ENCODE results near the gene ZBTB26.

DNA sequence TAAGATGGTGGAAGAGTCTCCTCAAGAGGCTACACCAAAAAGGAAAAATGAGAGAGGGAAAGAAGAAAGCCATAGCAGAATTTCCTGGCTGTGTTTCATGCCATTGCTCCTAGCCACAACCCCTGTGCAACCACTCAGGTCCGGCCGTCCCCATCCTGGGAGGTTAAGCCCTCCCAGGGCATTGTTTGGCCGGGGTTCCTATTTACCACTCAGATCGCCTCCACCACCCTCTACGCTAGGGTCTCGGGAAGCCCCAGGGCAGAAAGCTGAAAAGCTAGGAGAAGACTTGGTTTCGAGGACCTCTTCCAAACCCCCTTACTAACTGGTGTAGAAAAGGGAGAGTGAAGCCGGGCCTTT lies 26.9 kb downstream of the ZBTB26 start:
- TF ChIP-seq, protein P1, sequence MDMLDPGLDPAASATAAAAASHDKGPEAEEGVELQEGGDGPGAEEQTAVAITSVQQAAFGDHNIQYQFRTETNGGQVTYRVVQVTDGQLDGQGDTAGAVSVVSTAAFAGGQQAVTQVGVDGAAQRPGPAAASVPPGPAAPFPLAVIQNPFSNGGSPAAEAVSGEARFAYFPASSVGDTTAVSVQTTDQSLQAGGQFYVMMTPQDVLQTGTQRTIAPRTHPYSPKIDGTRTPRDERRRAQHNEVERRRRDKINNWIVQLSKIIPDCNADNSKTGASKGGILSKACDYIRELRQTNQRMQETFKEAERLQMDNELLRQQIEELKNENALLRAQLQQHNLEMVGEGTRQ (IDR thresholded peaks at IDR 0.05; ENCODE audit: borderline replicate concordance, low read depth, low read length): no peak
- no peak for TF ChIP-seq POU2F2 (IDR thresholded peaks at IDR 0.05; ENCODE audit: borderline replicate concordance, low read depth, low read length)
- TF ChIP-seq CTCF (IDR thresholded peaks at IDR 0.05 in 2 of 3, conservative IDR thresholded peaks at IDR 0.05 in 1 of 3; ENCODE audit: control insufficient read depth in 2 of 3, extremely low read depth in 1 of 3, insufficient read depth in 1 of 3, low read depth in 3 of 3, low read length in 3 of 3): no peak
- TF ChIP-seq BACH1 (IDR thresholded peaks at IDR 0.05; ENCODE audit: borderline replicate concordance): no peak
- TF ChIP-seq, protein P2, sequence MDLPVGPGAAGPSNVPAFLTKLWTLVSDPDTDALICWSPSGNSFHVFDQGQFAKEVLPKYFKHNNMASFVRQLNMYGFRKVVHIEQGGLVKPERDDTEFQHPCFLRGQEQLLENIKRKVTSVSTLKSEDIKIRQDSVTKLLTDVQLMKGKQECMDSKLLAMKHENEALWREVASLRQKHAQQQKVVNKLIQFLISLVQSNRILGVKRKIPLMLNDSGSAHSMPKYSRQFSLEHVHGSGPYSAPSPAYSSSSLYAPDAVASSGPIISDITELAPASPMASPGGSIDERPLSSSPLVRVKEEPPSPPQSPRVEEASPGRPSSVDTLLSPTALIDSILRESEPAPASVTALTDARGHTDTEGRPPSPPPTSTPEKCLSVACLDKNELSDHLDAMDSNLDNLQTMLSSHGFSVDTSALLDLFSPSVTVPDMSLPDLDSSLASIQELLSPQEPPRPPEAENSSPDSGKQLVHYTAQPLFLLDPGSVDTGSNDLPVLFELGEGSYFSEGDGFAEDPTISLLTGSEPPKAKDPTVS (IDR thresholded peaks at IDR 0.05; ENCODE audit: low read depth, low read length): no peak
- TF ChIP-seq FOXM1 (IDR thresholded peaks at IDR 0.05; ENCODE audit: low read depth, low read length): no peak
- TF ChIP-seq, protein P3, sequence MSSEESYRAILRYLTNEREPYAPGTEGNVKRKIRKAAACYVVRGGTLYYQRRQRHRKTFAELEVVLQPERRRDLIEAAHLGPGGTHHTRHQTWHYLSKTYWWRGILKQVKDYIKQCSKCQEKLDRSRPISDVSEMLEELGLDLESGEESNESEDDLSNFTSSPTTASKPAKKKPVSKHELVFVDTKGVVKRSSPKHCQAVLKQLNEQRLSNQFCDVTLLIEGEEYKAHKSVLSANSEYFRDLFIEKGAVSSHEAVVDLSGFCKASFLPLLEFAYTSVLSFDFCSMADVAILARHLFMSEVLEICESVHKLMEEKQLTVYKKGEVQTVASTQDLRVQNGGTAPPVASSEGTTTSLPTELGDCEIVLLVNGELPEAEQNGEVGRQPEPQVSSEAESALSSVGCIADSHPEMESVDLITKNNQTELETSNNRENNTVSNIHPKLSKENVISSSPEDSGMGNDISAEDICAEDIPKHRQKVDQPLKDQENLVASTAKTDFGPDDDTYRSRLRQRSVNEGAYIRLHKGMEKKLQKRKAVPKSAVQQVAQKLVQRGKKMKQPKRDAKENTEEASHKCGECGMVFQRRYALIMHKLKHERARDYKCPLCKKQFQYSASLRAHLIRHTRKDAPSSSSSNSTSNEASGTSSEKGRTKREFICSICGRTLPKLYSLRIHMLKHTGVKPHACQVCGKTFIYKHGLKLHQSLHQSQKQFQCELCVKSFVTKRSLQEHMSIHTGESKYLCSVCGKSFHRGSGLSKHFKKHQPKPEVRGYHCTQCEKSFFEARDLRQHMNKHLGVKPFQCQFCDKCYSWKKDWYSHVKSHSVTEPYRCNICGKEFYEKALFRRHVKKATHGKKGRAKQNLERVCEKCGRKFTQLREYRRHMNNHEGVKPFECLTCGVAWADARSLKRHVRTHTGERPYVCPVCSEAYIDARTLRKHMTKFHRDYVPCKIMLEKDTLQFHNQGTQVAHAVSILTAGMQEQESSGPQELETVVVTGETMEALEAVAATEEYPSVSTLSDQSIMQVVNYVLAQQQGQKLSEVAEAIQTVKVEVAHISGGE (CRISPR knock-in tag; IDR thresholded peaks at IDR 0.05): no peak
- TF ChIP-seq EZH2 (IDR thresholded peaks at IDR 0.05; ENCODE audit: borderline replicate concordance, control insufficient read depth, low read depth, low read length): no peak
- TF ChIP-seq ATF3 (IDR thresholded peaks at IDR 0.05; ENCODE audit: borderline replicate concordance, extremely low read depth, low read depth, low read length): no peak
